Fibroblast of lung (primary cell): Measurements from ENCODE around the gene NPIPB6. TPM values are rescaled to one million over a fixed set of nuclear protein-coding genes. Genes with fewer than 3 reads are reported as not detected.

Source experiments
- DNase-seq, 2 donors: peaks; one replicate each; pipeline versions ENCODE4 v3.0.0 to v3.0.0-alpha.2; 2010; ENCODE audit warnings: low read depth in 2 of 2
- H2AFZ ChIP-seq: 2 replicates; pipeline ENCODE4 v1.5.1; 2012; ENCODE audit warnings: low read length, control low read depth, inconsistent platforms
- H3K27ac ChIP-seq: 2 replicates; pipeline ENCODE4 v1.5.1; 2011; ENCODE audit warnings: low read length, control low read depth; ENCODE audit not compliant: insufficient read depth
- H3K27me3 ChIP-seq: 2 replicates; pipeline ENCODE4 v1.5.1; 2011; ENCODE audit warnings: mild to moderate bottlenecking, low read length; ENCODE audit not compliant: control insufficient read depth, insufficient read depth
- H3K36me3 ChIP-seq: 2 replicates; pipeline ENCODE4 v1.5.1; 2011; ENCODE audit warnings: low read length; ENCODE audit not compliant: control insufficient read depth, insufficient read depth
- H3K4me1 ChIP-seq: 2 replicates; pipeline ENCODE4 v1.5.1; 2011; ENCODE audit warnings: low read length; ENCODE audit not compliant: control insufficient read depth, insufficient read depth; ENCODE audit errors: extremely low read depth
- H3K4me2 ChIP-seq: 2 replicates; pipeline ENCODE4 v1.5.1; 2011; ENCODE audit warnings: low read length, control low read depth; ENCODE audit not compliant: insufficient read depth; ENCODE audit errors: extremely low read depth
- H3K4me3 ChIP-seq, 4 experiments: fragments of 200-600 bp in 1 of 4; sonication (generic) in 1 of 4; replicated peaks in 1 of 4; 2 replicates each; pipeline ENCODE4 v1.5.1; 2011 to 2016; ENCODE audit warnings: low read length in 4 of 4, low read depth in 3 of 4, mild to moderate bottlenecking in 3 of 4, control low read depth in 2 of 4, inconsistent platforms in 1 of 4, mixed read lengths in 1 of 4; ENCODE audit not compliant: insufficient read depth in 1 of 4; ENCODE audit errors: control extremely low read depth in 1 of 4
- H3K79me2 ChIP-seq: 2 replicates; pipeline ENCODE4 v1.5.1; 2012; ENCODE audit warnings: mild to moderate bottlenecking, low read length, inconsistent platforms; ENCODE audit not compliant: control insufficient read depth, insufficient read depth
- H3K9ac ChIP-seq: 2 replicates; pipeline ENCODE4 v1.5.1; 2011; ENCODE audit warnings: mild to moderate bottlenecking, low read length, control low read depth; ENCODE audit not compliant: insufficient read depth
- H3K9me3 ChIP-seq: 2 replicates; pipeline ENCODE4 v1.5.1; 2012; ENCODE audit warnings: low read depth, low read length; ENCODE audit not compliant: control insufficient read depth, insufficient read depth
- H4K20me1 ChIP-seq: 2 replicates; pipeline ENCODE4 v1.5.1; 2011; ENCODE audit warnings: low read length; ENCODE audit not compliant: control insufficient read depth, insufficient read depth; ENCODE audit errors: extremely low read depth
- CTCF ChIP-seq, 2 donors: IDR thresholded peaks in 1 of 2; conservative IDR thresholded peaks in 1 of 2; 1 replicate in 1 of 2; 2 replicates in 1 of 2; pipeline ENCODE4 v1.5.1; 2011 to 2012; ENCODE audit warnings: low read length in 2 of 2, control low read depth in 1 of 2, inconsistent platforms in 1 of 2, low read depth in 1 of 2, mild to moderate bottlenecking in 1 of 2
- EZH2 ChIP-seq: IDR thresholded peaks from 2 replicates; pipeline ENCODE4 v1.5.1; 2012; ENCODE audit warnings: low read length, control low read depth, mild to moderate bottlenecking; ENCODE audit errors: missing control alignments
- polyA plus RNA-seq, 2 donors: library from polyadenylated mRNA; depleted of rRNA in 1 of 2; stranded (reverse) in 1 of 2; unstranded in 1 of 2; fragments of >200 nt; gene quantifications; 2 replicates each; pipeline ENCODE4 v1.2.1, GENCODE V29; 2011 to 2012; ENCODE audit warnings: missing spikeins in 1 of 2
- total RNA-seq: library from RNA; depleted of rRNA; stranded (reverse); fragments of >200 nt; gene quantifications from 2 replicates; pipeline ENCODE4 v1.2.1, GENCODE V29; 2014

Gene NPIPB6
- total and polyA plus RNA-seq, 2 donors (not counting 1 experiment from before 2014, with no cell fraction given), result 0.23 to 0.66 TPM

GRCh38 chr16:28311913-28312312, 51.4 kb downstream of the NPIPB6 start:
- no peak for TF ChIP-seq CTCF (conservative IDR thresholded peaks at IDR 0.05 in 1 of 2, IDR thresholded peaks at IDR 0.05 in 1 of 2; ENCODE audit: low read depth in 1 of 2, low read length in 2 of 2)
- TF ChIP-seq EZH2, result no peak
- no peak overlapping the region for H3K4me2 ChIP-seq
- H3K4me3 ChIP-seq, result no peak overlapping the region
- H3K27ac ChIP-seq, result no peak overlapping the region
- DNase-seq, result no peak
- no peak overlapping the region for H2AFZ ChIP-seq
- H3K4me1 ChIP-seq, result no peaks in the 10 kb centered on the region
- no peaks in the 10 kb centered on the region for H4K20me1 ChIP-seq
- no peaks in the 10 kb centered on the region for H3K9me3 ChIP-seq
- no peaks in the 10 kb centered on the region for H3K79me2 ChIP-seq
- H3K27me3 ChIP-seq, result no peaks in the 10 kb centered on the region
- no peak overlapping the region for H3K9ac ChIP-seq
- H3K36me3 ChIP-seq, result no peaks in the 10 kb centered on the region

GRCh38 chr16:28311413-28311812, 51.9 kb downstream of the NPIPB6 start:
- Histone ChIP-seq H4K20me1 (no peaks in the 10 kb centered on the region), H3K4me3 (no peak overlapping the region), H3K9me3 (no peaks in the 10 kb centered on the region), H2AFZ (no peak overlapping the region), H3K27ac (no peak overlapping the region), H3K4me2 (no peak overlapping the region), H3K36me3 (no peaks in the 10 kb centered on the region), H3K79me2 (no peaks in the 10 kb centered on the region), H3K4me1 (no peaks in the 10 kb centered on the region), H3K9ac (no peak overlapping the region), H3K27me3 (no peaks in the 10 kb centered on the region)
- DNase-seq, result no peak
- no peak for TF ChIP-seq CTCF (conservative IDR thresholded peaks at IDR 0.05 in 1 of 2, IDR thresholded peaks at IDR 0.05 in 1 of 2; ENCODE audit: low read depth in 1 of 2, low read length in 2 of 2)
- TF ChIP-seq EZH2, result no peak

GRCh38 chr16:28310796-28311195, 52.5 kb downstream of the NPIPB6 start:
- Histone ChIP-seq H3K9ac (no peak overlapping the region), H2AFZ (no peak overlapping the region), H3K27me3 (no peaks in the 10 kb centered on the region), H4K20me1 (no peaks in the 10 kb centered on the region), H3K4me2 (no peak overlapping the region), H3K4me3 (no peak overlapping the region), H3K79me2 (no peaks in the 10 kb centered on the region), H3K27ac (no peak overlapping the region), H3K36me3 (no peaks in the 10 kb centered on the region), H3K9me3 (no peaks in the 10 kb centered on the region), H3K4me1 (no peaks in the 10 kb centered on the region)
- TF ChIP-seq EZH2 (no peak), CTCF (conservative IDR thresholded peaks at IDR 0.05 in 1 of 2, IDR thresholded peaks at IDR 0.05 in 1 of 2; ENCODE audit: low read depth in 1 of 2, low read length in 2 of 2) (no peak)
- DNase-seq, result no peak
